Activated naive CD4-positive, alpha-beta T cell treated with anti-CD3 and anti-CD28 coated beads, Interleukin-2, amount 50 U/mL, for 16 hours (primary cell): ENCODE measurements around the gene TPSG1.
A peak's percentile ranks its signal among the peaks of the same experiment; 100 is the strongest.
"Not testable (repeated sequence)": the region's sequence is repeated elsewhere in the genome, so short reads cannot be mapped to it uniquely, and the experiment has no call there.

Experiments used
- DNase-seq: peaks from one replicate; pipeline ENCODE4 v3.0.0-alpha.2; 2020

The TPSG1 gene

DNA sequence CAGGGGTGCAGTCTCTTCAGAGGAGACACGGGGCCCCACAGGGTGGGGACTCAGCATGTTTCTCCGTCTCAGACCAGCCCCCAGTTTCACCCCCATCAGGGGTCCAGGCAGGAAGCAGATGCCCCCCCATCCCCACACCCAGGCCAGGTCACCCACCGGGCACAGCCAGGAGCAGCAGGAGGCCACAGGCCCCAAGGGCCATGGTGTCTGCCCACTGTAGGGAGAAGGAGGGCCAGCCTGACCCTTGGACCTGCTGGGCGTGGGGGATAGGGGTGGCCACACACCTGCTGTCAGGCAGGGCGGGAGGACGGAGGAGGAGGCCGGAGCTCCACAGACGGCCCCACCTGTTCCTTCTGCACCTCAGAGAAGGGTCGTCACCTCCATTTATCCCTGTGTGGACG is at the start of gene TPSG1:
TSS of gene TPSG1 (minus strand) at position 218 of the 401 bp plus-strand sequence. CDS start at position 202, 16 bp downstream.
- DNase-seq = no peak

DNA sequence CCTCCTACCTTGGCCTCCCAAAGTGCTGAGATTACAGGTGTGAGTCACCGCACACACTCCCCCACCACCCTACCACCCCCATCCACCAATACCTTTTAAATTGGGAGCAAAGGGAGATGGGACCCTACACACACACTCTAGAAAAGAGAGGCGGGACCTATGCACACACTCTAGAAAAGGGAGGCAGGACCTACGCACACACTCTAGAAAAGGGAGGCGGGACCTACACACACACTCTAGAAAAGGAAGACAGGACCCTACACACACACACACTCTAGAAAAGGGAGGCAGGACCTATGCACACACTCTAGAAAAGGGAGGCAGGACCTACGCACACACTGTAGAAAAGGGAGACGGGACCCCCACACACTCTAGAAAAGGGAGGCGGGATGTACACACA is 49.7 kb upstream of the TPSG1 start:
- no peak for DNase-seq

DNA sequence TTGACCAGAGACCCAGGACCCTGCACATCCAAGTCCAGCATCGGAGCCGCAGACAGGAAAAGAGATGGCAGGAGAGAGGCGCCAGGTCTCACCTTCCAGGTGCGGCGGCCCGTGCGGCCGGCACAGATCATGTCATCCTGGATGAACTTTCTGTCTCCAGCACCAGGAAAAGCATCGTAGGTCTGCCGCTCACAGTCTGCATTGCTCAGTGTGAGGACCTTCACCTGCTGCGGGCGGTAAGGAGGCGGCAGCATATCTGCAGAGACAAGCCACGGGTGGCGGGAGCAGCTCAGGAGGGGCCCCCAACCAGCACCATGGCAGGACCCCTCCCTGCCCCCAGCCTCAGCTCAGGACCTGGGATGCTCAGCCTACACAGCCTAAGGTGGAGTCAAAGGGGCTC is 48.7 kb upstream of the TPSG1 start:
- DNase-seq = no peak

DNA sequence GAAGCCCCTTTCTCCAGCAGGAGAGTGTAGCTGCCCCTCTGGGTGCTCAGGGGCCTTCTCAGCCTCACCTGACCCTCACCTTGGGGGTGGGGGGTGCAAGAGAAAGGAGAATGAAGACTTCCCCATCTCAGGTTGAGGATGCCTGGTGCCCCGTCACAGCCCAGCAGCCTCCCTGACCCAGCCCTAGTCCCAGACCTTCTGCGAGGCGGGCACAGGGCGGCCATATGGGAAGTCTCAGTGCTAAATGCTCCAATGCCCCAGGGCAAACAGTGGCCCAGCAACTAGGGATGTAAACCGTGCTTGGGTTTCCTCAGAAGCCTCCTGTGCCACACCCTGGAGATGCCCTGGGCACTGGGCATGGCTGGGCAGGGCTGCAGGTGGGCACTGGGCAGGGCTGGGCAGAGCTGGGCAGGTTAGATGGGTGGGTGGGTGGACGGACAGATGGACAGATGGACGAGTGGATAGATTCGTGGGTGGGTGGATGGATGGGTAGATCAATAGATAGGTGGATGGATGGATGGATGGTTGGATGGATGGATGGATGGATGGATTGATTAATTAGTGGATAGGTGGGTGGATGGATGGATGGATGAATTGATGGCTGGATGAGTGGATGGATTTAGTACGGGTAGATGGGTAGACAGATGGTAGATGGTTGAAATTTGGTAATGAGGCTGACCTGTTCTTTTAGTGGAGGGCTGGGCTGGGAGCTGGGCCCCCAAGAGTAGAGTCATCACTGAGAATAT is 47.6 kb upstream of the TPSG1 start:
- no peak for DNase-seq

- DNase-seq = not testable (repeated sequence)
Observed at GRCh38 chr16:1271724-1272413, 46.8 kb upstream of the TPSG1 start.

GRCh38 chr16:1271380-1271723 is 46.3 kb upstream of the TPSG1 start:
- no peak for DNase-seq

DNA sequence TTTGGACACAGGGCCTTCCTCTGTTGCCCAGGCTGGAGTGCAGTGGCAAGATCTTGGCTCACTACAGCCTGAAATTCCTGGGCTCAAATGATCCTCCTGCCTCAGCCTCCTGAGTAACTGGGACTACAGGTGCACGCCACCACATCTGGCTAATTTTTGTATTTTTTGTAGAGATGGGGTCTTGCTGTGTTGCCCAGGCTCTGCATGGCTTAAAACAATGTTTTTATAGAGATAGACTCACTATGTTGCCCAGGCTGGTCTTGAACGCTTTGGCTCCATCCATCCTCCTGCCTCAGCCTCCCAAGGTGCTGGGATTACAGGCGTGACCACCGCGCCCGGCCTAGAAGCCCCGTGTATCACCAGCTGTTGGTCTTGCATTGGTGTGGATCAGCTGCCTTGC is 44.4 kb upstream of the TPSG1 start:
- DNase-seq = not testable (repeated sequence)

GRCh38 chr16:1265826-1266225 is 40.8 kb upstream of the TPSG1 start:
- DNase-seq = no peak

DNA sequence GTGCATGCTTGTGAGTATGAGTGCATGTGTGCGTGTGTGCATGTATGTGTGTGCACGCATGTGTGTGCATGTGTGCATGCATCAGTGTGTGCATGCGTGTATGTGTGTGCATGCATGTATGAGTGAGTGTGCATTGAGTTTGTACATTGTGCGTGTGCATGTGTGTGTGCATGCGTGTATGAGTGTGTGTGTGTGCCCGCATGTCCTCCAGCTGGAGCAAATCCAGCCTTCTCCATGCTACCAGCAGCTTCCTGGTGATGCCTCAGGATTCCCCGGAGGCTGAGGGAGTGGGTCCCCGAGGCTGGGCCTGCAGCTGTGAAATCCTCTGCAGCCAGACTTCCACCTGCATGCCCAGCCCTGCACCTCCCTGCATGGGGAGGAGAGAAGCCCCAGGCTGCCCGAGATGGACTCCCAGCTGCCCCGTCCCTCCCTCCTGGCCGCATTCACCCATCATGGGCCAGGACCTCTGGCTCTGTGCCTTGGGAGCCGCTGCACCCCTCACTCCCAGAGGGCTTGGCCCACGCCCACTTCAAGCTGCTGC is 40.1 kb upstream of the TPSG1 start:
- DNase-seq = no peak

- DNase-seq = no peak
Observed at GRCh38 chr16:1264345-1265089, 39.4 kb upstream of the TPSG1 start.

GRCh38 chr16:1263591-1264344 is 38.7 kb upstream of the TPSG1 start:
- no peak for DNase-seq

- no peak for DNase-seq
Observed at GRCh38 chr16:1262846-1263221, 37.8 kb upstream of the TPSG1 start.

DNA sequence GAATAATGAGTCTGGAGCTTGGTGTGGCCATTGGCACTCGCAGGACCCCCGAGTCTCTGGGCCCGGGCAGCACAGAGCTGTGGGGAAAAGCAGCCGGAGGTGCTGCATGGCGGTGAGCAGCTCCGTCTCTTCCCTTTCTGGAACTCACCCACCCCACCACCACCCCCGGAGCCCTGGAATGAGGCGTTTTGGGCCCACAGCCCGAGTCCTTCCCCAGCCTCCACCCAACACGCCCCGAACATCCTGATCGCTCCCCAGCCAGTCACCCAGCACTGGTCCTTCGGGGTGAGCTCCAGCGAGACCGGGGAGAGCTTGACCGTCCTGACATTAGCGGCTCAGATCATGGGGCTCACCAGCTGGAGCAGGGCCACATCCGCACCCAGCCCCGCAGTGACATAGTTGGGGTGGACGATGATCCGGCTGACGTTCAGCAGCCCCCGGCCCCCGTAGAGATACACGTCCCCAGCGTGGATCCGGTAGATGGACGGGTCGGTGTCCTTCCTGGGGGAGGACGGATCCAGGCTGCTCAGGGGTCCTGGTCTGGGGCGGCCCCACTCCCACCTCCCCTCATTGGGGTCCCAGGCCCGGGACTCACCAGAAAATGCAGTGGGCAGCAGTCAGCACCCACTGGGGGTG is 37.3 kb upstream of the TPSG1 start:
- DNase-seq = peak; percentile 9

DNA sequence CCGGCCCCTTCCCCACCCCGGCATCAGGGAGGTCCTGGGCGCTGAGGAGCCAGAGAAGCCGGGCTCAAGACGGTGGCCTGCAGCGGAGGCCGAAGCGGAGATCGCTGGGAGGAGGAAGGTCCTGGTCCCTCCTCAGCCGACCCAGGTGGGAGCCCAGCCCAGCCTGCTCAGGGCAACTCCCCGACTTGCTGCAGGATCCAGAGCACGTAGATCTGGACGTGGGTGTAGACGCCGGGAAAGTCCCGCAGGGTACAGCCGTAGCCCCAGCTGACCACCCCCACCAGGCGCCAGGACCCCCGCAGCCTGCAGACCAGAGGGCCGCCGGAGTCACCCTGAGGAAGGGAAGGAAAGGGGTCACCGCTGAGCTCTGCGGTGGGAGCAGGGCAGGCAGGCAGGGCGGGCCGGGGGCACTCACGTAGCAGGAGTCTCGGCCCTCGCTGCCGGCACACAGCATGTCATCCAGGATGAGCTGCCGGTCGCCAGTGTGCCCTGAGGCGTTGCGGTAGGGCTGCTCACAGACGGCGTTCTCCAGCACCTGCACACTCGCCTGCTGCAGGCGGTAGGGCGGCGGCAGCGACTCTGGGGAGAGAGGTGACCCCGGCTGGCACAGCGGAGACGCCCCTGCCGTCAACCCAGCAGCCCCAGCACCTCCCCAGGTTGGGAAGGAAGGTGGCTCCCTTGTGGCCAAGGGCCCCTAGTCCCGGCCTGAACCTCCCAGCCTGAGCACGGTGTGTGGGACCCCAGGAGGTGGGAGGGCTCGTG is 36.2 kb upstream of the TPSG1 start:
- DNase-seq = peak; percentile 9

DNA sequence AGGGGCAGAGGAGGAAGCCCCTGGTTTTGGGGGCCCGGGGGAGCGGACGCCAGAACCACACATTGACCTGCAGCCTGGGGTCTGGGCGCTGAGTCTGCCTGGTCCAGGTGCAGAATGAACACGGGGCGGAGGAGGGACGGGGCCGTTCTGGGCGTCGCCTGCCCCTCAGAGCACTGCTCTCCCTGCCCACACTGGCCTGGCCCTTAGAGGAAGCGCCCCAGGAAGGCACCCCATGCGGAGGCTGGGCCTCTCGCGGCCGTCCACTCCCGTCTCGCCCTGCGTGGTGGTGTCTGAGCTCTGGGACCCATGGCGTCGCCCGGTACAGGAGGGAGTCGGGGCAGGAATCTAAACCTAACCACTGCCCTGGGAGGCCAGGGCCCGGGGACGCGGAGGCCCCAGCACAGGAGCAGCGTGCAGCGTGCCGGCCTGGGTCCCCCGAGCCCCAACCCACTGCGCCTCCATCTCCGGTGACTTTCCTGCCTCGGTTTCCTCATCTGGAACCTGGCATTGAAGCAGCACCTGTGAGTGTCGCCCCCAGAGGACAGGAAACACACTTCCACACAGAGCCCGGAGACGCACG is 35.1 kb upstream of the TPSG1 start:
- DNase-seq = no peak

DNA sequence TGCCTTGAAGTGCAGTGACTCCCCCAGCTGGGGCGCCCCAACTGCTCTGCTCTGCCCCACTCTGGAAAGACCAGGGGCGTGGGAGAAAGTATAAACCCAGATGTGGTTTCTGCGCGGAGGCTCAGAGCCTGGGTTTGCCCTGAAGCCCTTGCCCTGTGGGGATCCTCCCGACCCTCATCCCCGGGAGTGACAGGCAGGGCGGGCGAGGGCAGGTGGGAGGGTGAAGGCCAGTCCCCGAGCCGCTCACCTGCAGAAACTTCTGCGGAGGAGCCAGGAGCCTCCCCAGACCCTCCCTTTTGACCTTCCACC is 34.6 kb upstream of the TPSG1 start:
- DNase-seq = peak; percentile 8

GRCh38 chr16:1258906-1259759 is 34.1 kb upstream of the TPSG1 start:
- DNase-seq = no peak

DNA sequence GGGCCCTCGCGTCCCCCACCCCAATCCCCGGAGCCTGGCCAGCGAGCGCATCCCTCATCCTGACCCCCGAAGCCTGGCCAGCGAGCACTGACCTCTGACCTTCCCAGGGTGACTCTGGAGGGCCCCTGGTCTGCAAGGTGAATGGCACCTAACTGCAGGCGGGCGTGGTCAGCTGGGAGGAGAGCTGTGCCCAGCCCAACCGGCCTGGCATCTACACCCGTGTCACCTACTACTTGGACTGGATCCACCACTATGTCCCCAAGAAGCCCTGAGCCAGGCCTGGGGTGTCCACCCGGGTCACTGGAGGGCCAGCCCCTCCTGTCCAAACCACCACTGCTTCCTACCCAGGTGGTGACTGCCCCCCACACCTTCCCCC is 33.1 kb upstream of the TPSG1 start:
- DNase-seq = no peak

DNA sequence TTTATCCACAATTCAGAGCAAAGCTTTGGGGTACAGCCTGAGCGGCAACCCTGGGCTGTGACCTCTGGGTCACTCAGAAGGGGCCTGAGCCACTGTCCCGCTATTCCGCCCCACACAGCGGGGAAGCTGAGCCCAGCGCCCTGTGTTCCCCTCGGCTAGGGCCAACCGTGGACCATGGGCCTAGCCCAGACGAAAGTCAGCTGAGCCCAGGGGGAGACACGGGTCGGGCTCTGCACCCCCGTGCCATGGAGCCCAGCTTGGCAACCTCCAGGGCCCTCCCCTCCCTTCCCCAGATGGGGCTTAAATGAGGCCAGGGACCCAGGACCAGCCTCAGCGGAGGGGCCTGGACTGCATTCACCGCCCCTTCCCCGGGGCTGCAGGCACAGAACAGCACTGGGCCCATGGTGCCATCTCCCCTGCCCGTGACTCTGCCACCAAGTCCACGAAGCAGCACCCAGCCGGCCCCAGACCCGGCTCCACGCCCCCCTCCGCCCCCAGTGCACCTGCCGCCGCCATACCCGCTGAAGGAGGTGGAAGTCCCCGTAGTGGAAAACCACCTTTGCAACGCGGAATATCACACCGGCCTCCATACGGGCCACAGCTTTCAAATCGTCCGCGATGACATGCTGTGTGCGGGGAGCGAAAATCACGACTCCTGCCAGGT is 32.6 kb upstream of the TPSG1 start:
- DNase-seq = no peak

DNA sequence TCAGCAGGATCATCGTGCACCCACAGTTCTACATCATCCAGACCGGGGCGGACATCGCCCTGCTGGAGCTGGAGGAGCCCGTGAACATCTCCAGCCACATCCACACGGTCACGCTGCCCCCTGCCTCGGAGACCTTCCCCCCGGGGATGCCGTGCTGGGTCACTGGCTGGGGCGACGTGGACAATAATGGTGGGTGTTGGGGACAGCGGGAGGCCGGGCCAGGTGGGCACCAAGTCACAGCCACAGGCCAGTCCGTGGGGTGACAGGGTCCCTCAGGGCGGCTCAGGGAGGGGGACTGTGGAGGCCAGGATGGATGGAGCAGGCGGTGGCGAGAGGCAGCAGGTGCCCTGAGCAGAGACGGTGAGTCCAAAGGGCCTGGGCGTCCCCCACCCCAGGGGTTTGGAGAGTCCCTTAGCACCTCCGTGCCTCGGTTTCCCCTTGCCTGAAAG is 31.8 kb upstream of the TPSG1 start:
- no peak for DNase-seq
